Mucosa of stomach (tissue), 1 donor: ENCODE results near the gene CD48.

Source experiments
- H3K27me3 ChIP-seq: one replicate; pipeline ENCODE4 v1.7.0; 2013; ENCODE audit warnings: mild to moderate bottlenecking, low read length; ENCODE audit not compliant: control insufficient read depth, insufficient read depth
- H3K36me3 ChIP-seq: one replicate; pipeline ENCODE4 v1.7.0; 2013; ENCODE audit warnings: low read length; ENCODE audit not compliant: control insufficient read depth, insufficient read depth
- H3K4me1 ChIP-seq: one replicate; pipeline ENCODE4 v1.7.0; 2013; ENCODE audit warnings: mild to moderate bottlenecking, low read length; ENCODE audit not compliant: control insufficient read depth, insufficient read depth
- H3K4me3 ChIP-seq: one replicate; pipeline ENCODE4 v1.7.0; 2013; ENCODE audit warnings: low read length
- H3K9ac ChIP-seq: one replicate; pipeline ENCODE4 v1.7.0; 2013; ENCODE audit warnings: mild to moderate bottlenecking, low read length, moderate library complexity
- H3K9me3 ChIP-seq: one replicate; pipeline ENCODE4 v1.7.0; 2013; ENCODE audit warnings: mild to moderate bottlenecking, low read length, moderate library complexity; ENCODE audit not compliant: control insufficient read depth
- donor health status: Pancreatic carcinoma.

Gene CD48

GRCh38 chr1:160629286-160630210 is 82.1 kb downstream of the CD48 start:
- Histone ChIP-seq H3K36me3 (no peaks in the 10 kb centered on the region), H3K4me3 (no peak overlapping the region), H3K27me3 (no peaks in the 10 kb centered on the region), H3K4me1 (peaks cover 9% of the 10 kb centered on the region), H3K9me3 (no peaks in the 10 kb centered on the region), H3K9ac (no peak overlapping the region)

- H3K4me1 ChIP-seq, result peaks cover 9% of the 10 kb centered on the region
- no peaks in the 10 kb centered on the region for H3K9me3 ChIP-seq
- H3K4me3 ChIP-seq, result no peak overlapping the region
- no peaks in the 10 kb centered on the region for H3K36me3 ChIP-seq
- H3K9ac ChIP-seq, result no peak overlapping the region
- H3K27me3 ChIP-seq, result no peaks in the 10 kb centered on the region
Observed at GRCh38 chr1:160628799-160629263, 82.8 kb downstream of the CD48 start.
